ENCODE measurements around the gene TNFRSF1B.

GRCh38 chr1:12246584-12246983 is 79.8 kb downstream of the TNFRSF1B start:
- no peak for TF ChIP-seq EZH2 (IDR thresholded peaks at IDR 0.05; ENCODE audit: low read depth, unreplicated experiment)
- TF ChIP-seq CTCF (conservative IDR thresholded peaks at IDR 0.05; ENCODE audit: low read depth in 2 of 2), result no peak
- TF ChIP-seq EZH2phosphoT487 (IDR thresholded peaks at IDR 0.05; ENCODE audit: unreplicated experiment), result no peak
- TF ChIP-seq REST (IDR thresholded peaks at IDR 0.05; ENCODE audit: unreplicated experiment), result no peak
- no peak for TF ChIP-seq POLR2AphosphoS5 (IDR thresholded peaks at IDR 0.05; ENCODE audit: low read depth)
- TF ChIP-seq CREB1 (CRISPR knock-in tag; IDR thresholded peaks at IDR 0.05; ENCODE audit: low read depth), result no peak

Data from GM23338 (cell line).